Omental fat pad (tissue), 4 donors: ENCODE measurements around the gene CBLC. TPM values are rescaled to one million over a fixed set of nuclear protein-coding genes. Genes with fewer than 3 reads are reported as not detected.
"Not testable (repeated sequence)": the region's sequence is repeated elsewhere in the genome, so short reads cannot be mapped to it uniquely, and the experiment has no call there.

Experiments used
- ATAC-seq: fragments of 150-250 bp; one replicate; pipeline ENCODE4 v1.9.1; 2016; ENCODE audit warnings: mild to moderate bottlenecking, moderate library complexity; ENCODE audit not compliant: low FRiP score
- DNase-seq: peaks from one replicate; pipeline ENCODE4 v3.0.0-alpha.2; 2019; ENCODE audit warnings: low spot score
- total RNA-seq, 4 donors: library from RNA; depleted of rRNA; stranded (reverse); fragments of >200 nt; gene quantifications; one replicate each; pipeline ENCODE4 v1.1.0, GENCODE V29; 2016
- TF ChIP-seq, protein P1 (sequence below), 3 donors: fragments of 450-650 bp; IDR thresholded peaks; one replicate each; pipeline ENCODE4 v1.5.1; 2016 to 2017; ENCODE audit warnings: antibody characterized with exemption in 3 of 3, mild to moderate bottlenecking in 3 of 3, moderate library complexity in 2 of 3

Gene CBLC
- total RNA-seq, 4 donors from 2014 or later: 0.46 TPM; not detected in 3

- DNase-seq (no peak), ATAC-seq (no peak)
- TF ChIP-seq, protein P1, sequence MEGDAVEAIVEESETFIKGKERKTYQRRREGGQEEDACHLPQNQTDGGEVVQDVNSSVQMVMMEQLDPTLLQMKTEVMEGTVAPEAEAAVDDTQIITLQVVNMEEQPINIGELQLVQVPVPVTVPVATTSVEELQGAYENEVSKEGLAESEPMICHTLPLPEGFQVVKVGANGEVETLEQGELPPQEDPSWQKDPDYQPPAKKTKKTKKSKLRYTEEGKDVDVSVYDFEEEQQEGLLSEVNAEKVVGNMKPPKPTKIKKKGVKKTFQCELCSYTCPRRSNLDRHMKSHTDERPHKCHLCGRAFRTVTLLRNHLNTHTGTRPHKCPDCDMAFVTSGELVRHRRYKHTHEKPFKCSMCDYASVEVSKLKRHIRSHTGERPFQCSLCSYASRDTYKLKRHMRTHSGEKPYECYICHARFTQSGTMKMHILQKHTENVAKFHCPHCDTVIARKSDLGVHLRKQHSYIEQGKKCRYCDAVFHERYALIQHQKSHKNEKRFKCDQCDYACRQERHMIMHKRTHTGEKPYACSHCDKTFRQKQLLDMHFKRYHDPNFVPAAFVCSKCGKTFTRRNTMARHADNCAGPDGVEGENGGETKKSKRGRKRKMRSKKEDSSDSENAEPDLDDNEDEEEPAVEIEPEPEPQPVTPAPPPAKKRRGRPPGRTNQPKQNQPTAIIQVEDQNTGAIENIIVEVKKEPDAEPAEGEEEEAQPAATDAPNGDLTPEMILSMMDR (IDR thresholded peaks at IDR 0.05): no peak
Measured at GRCh38 chr19:44765033-44765948, 12.4 kb upstream of the CBLC start.

- no peak for DNase-seq
- ATAC-seq: no peak
- TF ChIP-seq, protein P1 (IDR thresholded peaks at IDR 0.05): no peak
Measured at GRCh38 chr19:44765949-44766335, 11.7 kb upstream of the CBLC start.

DNA sequence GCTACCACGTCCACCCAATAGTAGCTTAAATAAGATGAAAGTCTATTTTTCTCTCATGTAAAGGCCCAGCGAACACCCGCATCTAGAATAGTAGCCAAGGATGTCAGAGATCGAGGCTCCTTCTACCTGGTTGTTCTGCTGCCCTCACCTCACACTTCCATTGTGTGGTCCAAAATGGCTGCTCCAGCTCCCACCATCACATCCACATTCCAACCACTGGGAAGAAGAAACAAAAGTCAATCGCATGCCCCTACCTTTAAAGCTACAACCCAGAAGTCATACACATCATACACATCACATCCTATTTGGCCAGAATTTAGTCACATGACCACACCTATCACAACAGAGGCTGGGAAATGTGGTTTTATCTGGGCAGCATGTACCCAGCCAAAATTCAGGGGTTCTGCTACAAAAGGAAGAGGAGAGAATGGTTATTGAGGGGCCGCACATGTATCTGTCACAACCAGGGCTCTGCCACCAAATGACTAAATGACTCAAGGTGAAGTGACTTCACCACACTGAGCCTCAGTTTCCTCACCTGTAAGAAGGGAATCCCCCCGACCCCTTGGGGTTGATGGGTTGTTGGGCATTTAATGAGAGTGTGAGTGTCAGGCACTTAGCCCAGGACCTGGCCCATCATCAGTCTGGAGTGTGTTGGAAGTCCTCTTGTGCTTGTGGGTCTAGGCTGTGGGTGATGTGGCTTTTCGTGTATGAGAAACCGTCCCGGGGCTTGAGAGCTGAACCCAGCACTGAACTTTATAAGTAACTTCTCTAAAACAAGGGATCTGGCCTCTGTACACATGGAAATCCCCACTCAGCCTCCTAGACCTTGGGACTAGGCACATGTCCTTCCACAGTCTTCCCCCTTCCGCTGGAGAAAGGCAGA is 10.2 kb upstream of the CBLC start:
- no peak for DNase-seq
- TF ChIP-seq, protein P1 (IDR thresholded peaks at IDR 0.05): no peak
- ATAC-seq: no peak

- ATAC-seq (peak; percentile 96), DNase-seq (peak; percentile 95)
- TF ChIP-seq, protein P1 (IDR thresholded peaks at IDR 0.05): peak in 2 of 3 donors; percentile 31 to 72
Measured at GRCh38 chr19:44770550-44771257, 7.0 kb upstream of the CBLC start.

- ATAC-seq, DNase-seq: not testable (repeated sequence)
Measured at GRCh38 chr19:44772144-44772543, 5.5 kb upstream of the CBLC start.

- DNase-seq (no peak), ATAC-seq (no peak)
- TF ChIP-seq, protein P1 (IDR thresholded peaks at IDR 0.05): no peak
Measured at GRCh38 chr19:44772959-44773358, 4.7 kb upstream of the CBLC start.
